ENCODE results near the gene STIM1.

Gene STIM1

GRCh38 chr11:3952715-3953114 lies 97.3 kb downstream of the STIM1 start:
- H3K27ac ChIP-seq (ENCODE audit: low read depth, low read length), result no peak overlapping the region
- no peaks in the 10 kb centered on the region for H3K79me2 ChIP-seq (ENCODE audit: control insufficient read depth, insufficient read depth, low read length, unreplicated experiment)
- H3K36me3 ChIP-seq (ENCODE audit: insufficient read depth, low read length), result no peaks in the 10 kb centered on the region
- H3K4me3 ChIP-seq (ENCODE audit: low read depth, low read length), result no peak overlapping the region
- peaks cover 12% of the 10 kb centered on the region for H3K4me1 ChIP-seq (ENCODE audit: control insufficient read depth, insufficient read depth, low read length, unreplicated experiment)
- no peak overlapping the region for H2AFZ ChIP-seq (ENCODE audit: low read length, unreplicated experiment)
- no peaks in the 10 kb centered on the region for H3K27me3 ChIP-seq (ENCODE audit: insufficient read depth, low read length)

GRCh38 chr11:3953327-3953726 lies 97.9 kb downstream of the STIM1 start:
- Histone ChIP-seq H3K27ac (ENCODE audit: low read depth, low read length) (no peak overlapping the region), H3K79me2 (ENCODE audit: control insufficient read depth, insufficient read depth, low read length, unreplicated experiment) (no peaks in the 10 kb centered on the region), H3K36me3 (ENCODE audit: insufficient read depth, low read length) (no peaks in the 10 kb centered on the region), H3K27me3 (ENCODE audit: insufficient read depth, low read length) (no peaks in the 10 kb centered on the region), H2AFZ (ENCODE audit: low read length, unreplicated experiment) (no peak overlapping the region), H3K4me3 (ENCODE audit: low read depth, low read length) (no peak overlapping the region), H3K4me1 (ENCODE audit: control insufficient read depth, insufficient read depth, low read length, unreplicated experiment) (peaks cover 12% of the 10 kb centered on the region)

DNA sequence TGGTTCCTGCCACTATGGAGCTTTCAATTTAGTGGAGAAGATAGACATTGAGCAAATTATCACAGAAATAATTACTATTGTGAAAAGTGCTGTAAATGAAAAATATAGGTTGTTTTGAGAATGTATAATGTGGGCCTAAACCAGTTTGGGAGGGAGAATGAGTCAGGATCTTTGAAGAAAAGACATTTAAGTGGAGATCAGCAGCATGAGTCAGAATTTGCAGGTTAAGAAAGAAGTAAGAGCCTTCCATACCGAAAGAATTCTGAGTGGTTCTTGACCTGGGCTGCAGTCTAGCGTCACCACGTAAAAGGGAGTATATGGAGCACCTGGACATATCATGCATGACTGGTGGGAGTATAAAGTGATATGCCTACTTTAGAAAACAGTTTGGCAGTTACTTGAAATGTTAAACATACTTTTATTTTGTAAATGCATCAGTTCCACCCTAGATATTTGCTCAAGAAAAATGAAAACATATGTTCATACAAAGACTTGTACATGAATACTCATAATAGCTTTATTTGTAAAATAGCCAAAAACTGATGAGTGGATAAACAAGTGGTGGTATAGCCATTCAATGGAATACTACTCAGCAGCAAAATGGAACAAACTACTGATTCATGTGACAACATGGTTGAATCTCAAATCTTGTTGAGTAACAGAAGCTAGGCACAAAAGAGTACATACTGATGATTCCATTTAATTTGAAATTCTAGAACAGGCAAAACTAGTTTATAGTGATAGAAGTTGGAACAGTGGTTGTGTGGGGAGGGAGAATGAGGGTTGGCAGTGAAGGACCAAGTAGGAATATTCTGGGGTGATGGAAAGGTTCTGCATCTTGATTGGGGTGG lies 99.2 kb downstream of the STIM1 start:
- Histone ChIP-seq H2AFZ (ENCODE audit: low read length, unreplicated experiment) (no peak overlapping the region), H3K4me1 (ENCODE audit: control insufficient read depth, insufficient read depth, low read length, unreplicated experiment) (peaks cover 20% of the 10 kb centered on the region), H3K27ac (ENCODE audit: low read depth, low read length) (no peak overlapping the region), H3K36me3 (ENCODE audit: insufficient read depth, low read length) (no peaks in the 10 kb centered on the region), H3K79me2 (ENCODE audit: control insufficient read depth, insufficient read depth, low read length, unreplicated experiment) (no peaks in the 10 kb centered on the region), H3K4me3 (ENCODE audit: low read depth, low read length) (no peak overlapping the region), H3K27me3 (ENCODE audit: insufficient read depth, low read length) (no peaks in the 10 kb centered on the region)

- Histone ChIP-seq H3K27me3 (ENCODE audit: insufficient read depth, low read length) (no peaks in the 10 kb centered on the region), H3K79me2 (ENCODE audit: control insufficient read depth, insufficient read depth, low read length, unreplicated experiment) (no peaks in the 10 kb centered on the region), H3K27ac (ENCODE audit: low read depth, low read length) (no peak overlapping the region), H3K4me1 (ENCODE audit: control insufficient read depth, insufficient read depth, low read length, unreplicated experiment) (peaks cover 26% of the 10 kb centered on the region), H3K36me3 (ENCODE audit: insufficient read depth, low read length) (no peaks in the 10 kb centered on the region), H3K4me3 (ENCODE audit: low read depth, low read length) (no peak overlapping the region), H2AFZ (ENCODE audit: low read length, unreplicated experiment) (no peak overlapping the region)
These were observed 99.8 kb downstream of the STIM1 start for GRCh38 chr11:3955299-3955665.

GRCh38 chr11:3956038-3956437 lies 100.6 kb downstream of the STIM1 start:
- Histone ChIP-seq H3K4me3 (ENCODE audit: low read depth, low read length) (no peak overlapping the region), H3K79me2 (ENCODE audit: control insufficient read depth, insufficient read depth, low read length, unreplicated experiment) (no peaks in the 10 kb centered on the region), H3K27me3 (ENCODE audit: insufficient read depth, low read length) (no peaks in the 10 kb centered on the region), H3K4me1 (ENCODE audit: control insufficient read depth, insufficient read depth, low read length, unreplicated experiment) (peaks cover 26% of the 10 kb centered on the region), H2AFZ (ENCODE audit: low read length, unreplicated experiment) (no peak overlapping the region), H3K27ac (ENCODE audit: low read depth, low read length) (no peak overlapping the region), H3K36me3 (ENCODE audit: insufficient read depth, low read length) (no peaks in the 10 kb centered on the region)

GRCh38 chr11:3956748-3957147 lies 101.3 kb downstream of the STIM1 start:
- H3K4me1 ChIP-seq (ENCODE audit: control insufficient read depth, insufficient read depth, low read length, unreplicated experiment), result peaks cover 26% of the 10 kb centered on the region
- no peak overlapping the region for H3K27ac ChIP-seq (ENCODE audit: low read depth, low read length)
- no peak overlapping the region for H2AFZ ChIP-seq (ENCODE audit: low read length, unreplicated experiment)
- no peaks in the 10 kb centered on the region for H3K79me2 ChIP-seq (ENCODE audit: control insufficient read depth, insufficient read depth, low read length, unreplicated experiment)
- H3K27me3 ChIP-seq (ENCODE audit: insufficient read depth, low read length), result no peaks in the 10 kb centered on the region
- H3K36me3 ChIP-seq (ENCODE audit: insufficient read depth, low read length), result no peaks in the 10 kb centered on the region
- no peak overlapping the region for H3K4me3 ChIP-seq (ENCODE audit: low read depth, low read length)

DNA sequence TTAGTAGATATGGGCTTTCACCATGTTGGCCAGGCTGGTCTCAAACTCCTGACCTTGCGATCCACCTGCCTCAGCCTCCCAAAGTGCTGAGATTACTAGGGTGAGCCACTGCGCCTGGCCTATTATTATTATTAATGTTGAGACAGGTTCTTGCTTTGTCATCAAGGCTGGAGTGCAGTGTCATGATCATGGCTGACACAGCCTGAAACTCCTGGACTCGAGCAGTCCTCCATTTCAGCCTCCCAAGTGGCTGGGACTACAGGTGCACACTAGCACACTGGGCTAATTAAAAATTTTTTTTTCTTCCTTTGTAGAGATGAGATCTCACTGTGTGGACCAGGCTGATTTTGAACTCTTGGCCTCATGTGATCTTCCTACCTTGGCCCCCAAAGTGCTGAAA lies 102.0 kb downstream of the STIM1 start:
- Histone ChIP-seq H3K79me2 (ENCODE audit: control insufficient read depth, insufficient read depth, low read length, unreplicated experiment) (no peaks in the 10 kb centered on the region), H3K4me1 (ENCODE audit: control insufficient read depth, insufficient read depth, low read length, unreplicated experiment) (peaks cover 31% of the 10 kb centered on the region), H3K27me3 (ENCODE audit: insufficient read depth, low read length) (no peaks in the 10 kb centered on the region), H3K27ac (ENCODE audit: low read depth, low read length) (no peak overlapping the region), H3K36me3 (ENCODE audit: insufficient read depth, low read length) (no peaks in the 10 kb centered on the region), H2AFZ (ENCODE audit: low read length, unreplicated experiment) (no peak overlapping the region), H3K4me3 (ENCODE audit: low read depth, low read length) (no peak overlapping the region)

DNA sequence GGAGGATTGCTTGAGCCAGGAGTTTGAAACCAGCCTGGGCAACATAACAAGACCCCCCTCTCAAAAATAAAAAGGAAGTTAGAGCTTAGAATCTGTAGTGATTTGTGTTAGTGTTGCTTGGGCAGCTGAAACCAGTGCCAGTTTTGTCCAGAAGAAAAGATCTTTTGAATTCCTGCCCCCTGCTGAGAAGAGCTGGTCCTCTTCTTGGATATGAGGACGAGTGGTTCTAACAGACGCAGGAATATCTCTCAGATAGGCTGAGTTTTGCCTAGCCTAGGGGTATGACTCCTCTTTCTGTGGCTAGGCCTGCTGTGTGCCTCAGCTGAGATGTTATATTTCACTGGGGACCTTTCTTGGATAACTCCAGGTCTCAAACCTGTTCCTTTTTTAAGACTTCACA lies 102.8 kb downstream of the STIM1 start:
- no peak overlapping the region for H3K4me3 ChIP-seq (ENCODE audit: low read depth, low read length)
- H3K79me2 ChIP-seq (ENCODE audit: control insufficient read depth, insufficient read depth, low read length, unreplicated experiment), result no peaks in the 10 kb centered on the region
- H3K36me3 ChIP-seq (ENCODE audit: insufficient read depth, low read length), result no peaks in the 10 kb centered on the region
- peaks cover 37% of the 10 kb centered on the region for H3K4me1 ChIP-seq (ENCODE audit: control insufficient read depth, insufficient read depth, low read length, unreplicated experiment)
- no peak overlapping the region for H2AFZ ChIP-seq (ENCODE audit: low read length, unreplicated experiment)
- H3K27me3 ChIP-seq (ENCODE audit: insufficient read depth, low read length), result no peaks in the 10 kb centered on the region
- H3K27ac ChIP-seq (ENCODE audit: low read depth, low read length), result no peak overlapping the region

- no peaks in the 10 kb centered on the region for H3K27me3 ChIP-seq (ENCODE audit: insufficient read depth, low read length)
- H2AFZ ChIP-seq (ENCODE audit: low read length, unreplicated experiment), result no peak overlapping the region
- H3K4me3 ChIP-seq (ENCODE audit: low read depth, low read length), result peak overlapping the region; percentile 2; the same call in 1 of the 2 replicates
- peaks cover 34% of the 10 kb centered on the region for H3K4me1 ChIP-seq (ENCODE audit: control insufficient read depth, insufficient read depth, low read length, unreplicated experiment)
- no peaks in the 10 kb centered on the region for H3K36me3 ChIP-seq (ENCODE audit: insufficient read depth, low read length)
- H3K27ac ChIP-seq (ENCODE audit: low read depth, low read length), result peak overlapping the region; percentile 49
- no peaks in the 10 kb centered on the region for H3K79me2 ChIP-seq (ENCODE audit: control insufficient read depth, insufficient read depth, low read length, unreplicated experiment)
These were observed 103.8 kb downstream of the STIM1 start for GRCh38 chr11:3959015-3959902.

GRCh38 chr11:3959903-3960265 lies 104.4 kb downstream of the STIM1 start:
- no peak overlapping the region for H3K4me3 ChIP-seq (ENCODE audit: low read depth, low read length)
- H3K4me1 ChIP-seq (ENCODE audit: control insufficient read depth, insufficient read depth, low read length, unreplicated experiment), result peaks cover 29% of the 10 kb centered on the region
- H3K27ac ChIP-seq (ENCODE audit: low read depth, low read length), result peak overlapping the region; percentile 49
- H3K36me3 ChIP-seq (ENCODE audit: insufficient read depth, low read length), result no peaks in the 10 kb centered on the region
- H3K27me3 ChIP-seq (ENCODE audit: insufficient read depth, low read length), result no peaks in the 10 kb centered on the region
- no peaks in the 10 kb centered on the region for H3K79me2 ChIP-seq (ENCODE audit: control insufficient read depth, insufficient read depth, low read length, unreplicated experiment)
- H2AFZ ChIP-seq (ENCODE audit: low read length, unreplicated experiment), result no peak overlapping the region
